Muscle of leg (tissue), 11 donors: ENCODE data around the gene PVR. TPM values are rescaled to one million over a fixed set of nuclear protein-coding genes. Genes with fewer than 3 reads are reported as not detected.
"Not testable (repeated sequence)": the region's sequence is repeated elsewhere in the genome, so short reads cannot be mapped to it uniquely, and the experiment has no call there.

Experiments
- DNase-seq: peaks from one replicate; pipeline ENCODE4 v3.0.0; 2013
- H3K27ac ChIP-seq: one replicate; pipeline ENCODE4 v1.5.1; 2013; ENCODE audit warnings: mild to moderate bottlenecking, low read length, control low read depth
- H3K27me3 ChIP-seq: one replicate; pipeline ENCODE4 v1.6.1; 2013; ENCODE audit warnings: low read length; ENCODE audit not compliant: control insufficient read depth, insufficient read depth
- H3K36me3 ChIP-seq: one replicate; pipeline ENCODE4 v1.6.1; 2013; ENCODE audit warnings: low read length; ENCODE audit not compliant: control insufficient read depth, insufficient read depth
- H3K4me1 ChIP-seq: one replicate; pipeline ENCODE4 v1.6.1; 2013; ENCODE audit warnings: low read length; ENCODE audit not compliant: control insufficient read depth, insufficient read depth
- H3K4me3 ChIP-seq: one replicate; pipeline ENCODE4 v1.5.1; 2013; ENCODE audit warnings: low read length, control low read depth
- H3K9me3 ChIP-seq: replicated peaks from 2 replicates; pipeline ENCODE4 v1.6.1; 2013; ENCODE audit warnings: low read depth, low read length; ENCODE audit not compliant: control insufficient read depth
- WGBS: methylation state at CpG from one replicate; pipeline ENCODE4 v1.1.5; 2013; ENCODE audit warnings: missing lambda C conversion rate; ENCODE audit not compliant: insufficient coverage; 5-methylcytosine and 5-hydroxymethylcytosine counted together
- polyA plus RNA-seq, 8 donors: library from polyadenylated mRNA; unstranded; fragments of 120-200 nt; gene quantifications; one replicate each; pipeline versions ENCODE4 v1.2.1 to v1.2.3, GENCODE V29; 2013; ENCODE audit warnings: inconsistent platforms in 1 of 8, low replicate concordance in 1 of 8; ENCODE audit not compliant: insufficient read length in 8 of 8, insufficient read depth in 1 of 8
- total RNA-seq: library from RNA; stranded (reverse); fragments of 120-200 nt; gene quantifications from one replicate; pipeline ENCODE4 v1.2.4, GENCODE V29; 2013

PVR gene
- total and polyA plus RNA-seq, 9 donors = 18.4 to 25.6 (median 20.3) TPM

DNA sequence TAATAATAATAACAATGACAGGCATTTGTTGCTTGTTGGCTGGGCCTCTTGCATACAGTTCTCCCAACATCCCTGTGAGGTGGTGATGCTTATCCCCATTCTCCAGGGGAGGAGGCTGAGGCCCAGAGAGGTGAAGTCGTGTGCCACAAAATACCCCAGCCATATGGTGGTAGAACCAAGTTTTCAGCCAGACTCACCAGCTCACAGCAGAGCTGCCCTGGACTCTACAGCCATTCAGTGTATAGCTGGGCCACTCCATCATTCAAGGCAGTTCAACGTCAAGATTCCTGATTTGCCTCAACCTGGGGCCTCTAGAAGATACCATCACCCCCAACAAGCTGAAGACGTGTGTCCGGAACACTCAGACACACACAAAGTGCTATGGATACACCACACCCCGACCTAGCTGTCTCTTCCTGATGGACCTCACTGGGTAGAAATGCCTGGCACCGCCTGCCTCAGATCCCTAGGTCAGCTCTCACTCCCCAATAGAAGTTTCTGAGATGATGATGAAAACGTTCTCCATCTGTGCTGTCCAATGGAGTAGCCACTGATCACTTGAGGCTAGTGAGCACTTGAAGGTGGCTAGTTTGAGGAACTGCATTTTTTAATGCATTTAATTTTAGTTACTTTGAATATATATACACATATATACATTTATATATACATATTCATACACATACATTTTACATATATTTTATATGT is 23.3 kb downstream of the PVR start:
- Histone ChIP-seq H3K27me3 (no peaks in the 10 kb centered on the region), H3K4me3 (no peak overlapping the region), H3K4me1 (peaks cover 17% of the 10 kb centered on the region), H3K27ac (no peak overlapping the region), H3K9me3 (no peaks in the 10 kb centered on the region), H3K36me3 (peaks cover 11% of the 10 kb centered on the region)
- DNase-seq = no peak
- 79% methylated on average over 4 of the region's 7 CpGs for WGBS

DNA sequence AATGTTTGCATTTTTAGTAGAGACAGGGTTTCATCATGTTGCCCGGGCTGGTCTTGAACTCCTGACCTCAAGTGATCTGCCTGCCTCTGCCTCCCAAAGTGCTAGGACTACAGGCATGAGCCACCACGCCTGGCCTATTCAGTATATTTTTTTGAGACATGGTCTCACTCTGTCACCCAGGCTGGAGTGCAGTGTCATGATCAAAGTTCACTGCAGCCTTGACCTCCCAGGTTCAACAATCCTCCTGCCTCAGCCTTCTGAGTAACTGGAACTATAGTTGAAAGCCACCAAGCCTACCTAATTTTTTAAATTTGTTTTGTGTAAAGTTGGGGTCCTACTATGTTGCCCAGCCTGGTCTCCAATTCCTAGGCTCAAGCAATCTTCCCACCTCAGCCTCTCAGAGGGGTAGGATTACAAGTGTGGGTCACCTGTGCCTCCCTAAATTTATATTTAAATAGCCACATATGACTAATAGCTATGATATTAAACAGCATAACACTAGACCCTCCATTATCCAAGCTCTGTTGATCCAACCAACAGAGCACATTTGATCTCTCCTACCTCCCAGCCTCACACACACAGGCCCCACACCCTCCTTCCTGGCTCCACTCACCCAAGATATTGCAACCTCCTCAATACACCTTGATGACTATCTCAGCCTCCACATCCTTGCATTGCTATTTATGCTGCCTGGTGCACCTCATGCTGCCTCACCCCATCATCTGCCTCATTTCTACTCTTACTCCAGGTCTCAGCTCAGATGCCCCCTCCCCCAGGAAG is 25.5 kb downstream of the PVR start:
- DNase-seq = no peak
- Histone ChIP-seq H3K9me3 (no peaks in the 10 kb centered on the region), H3K4me1 (no peaks in the 10 kb centered on the region), H3K36me3 (peaks cover 5% of the 10 kb centered on the region), H3K4me3 (no peak overlapping the region), H3K27ac (no peak overlapping the region), H3K27me3 (no peaks in the 10 kb centered on the region)
- WGBS = 94% methylated on average over 2 of the region's 2 CpGs

- not testable (repeated sequence) for DNase-seq
Measured at GRCh38 chr19:44670027-44670426, 26.3 kb downstream of the PVR start.

DNA sequence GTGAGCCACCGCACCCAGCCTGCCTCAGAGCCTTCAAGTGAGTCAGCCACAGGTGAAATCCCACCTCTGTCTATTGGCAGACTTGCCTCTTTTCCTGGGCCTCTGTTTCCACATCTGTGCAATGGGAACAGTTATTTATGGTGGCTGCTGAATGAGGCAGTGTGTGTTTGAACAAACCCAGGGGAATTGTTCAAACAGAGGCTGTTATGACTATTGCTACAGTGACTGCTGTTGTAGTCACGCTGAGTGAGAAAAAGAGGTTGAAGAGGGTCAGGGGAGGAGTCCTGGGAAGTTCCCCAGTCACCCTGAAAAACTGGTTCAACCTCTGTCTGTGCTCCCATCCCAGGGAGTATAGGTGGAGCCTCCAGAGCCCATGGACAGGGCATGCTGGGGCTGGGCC is 27.7 kb downstream of the PVR start, which contains the start of gene CEACAM19:
CEACAM19 (plus strand) TSS at position 83 of the 400 bp plus-strand sequence. CDS start 450 bp downstream, outside the sequence.
- no peaks in the 10 kb centered on the region for H3K4me1 ChIP-seq
- H3K27ac ChIP-seq = no peak within 1 kb of the TSS
- WGBS = 67% methylated on average over 2 of the region's 2 CpGs
- H3K9me3 ChIP-seq = no peaks in the 10 kb centered on the region
- DNase-seq = no peak
- H3K36me3 ChIP-seq = peaks cover 3% of the 10 kb centered on the region
- H3K4me3 ChIP-seq = no peak within 1 kb of the TSS
- no peaks in the 10 kb centered on the region for H3K27me3 ChIP-seq

More at GRCh38 chr19:44670027-44670426, 26.3 kb downstream of the PVR start:
- not testable (repeated sequence) for H3K4me3 ChIP-seq, H3K4me1 ChIP-seq, H3K27ac ChIP-seq, H3K9me3 ChIP-seq, H3K27me3 ChIP-seq, H3K36me3 ChIP-seq
- no CpG with 5 or more reads among the region's 2 CpGs for WGBS

DNA sequence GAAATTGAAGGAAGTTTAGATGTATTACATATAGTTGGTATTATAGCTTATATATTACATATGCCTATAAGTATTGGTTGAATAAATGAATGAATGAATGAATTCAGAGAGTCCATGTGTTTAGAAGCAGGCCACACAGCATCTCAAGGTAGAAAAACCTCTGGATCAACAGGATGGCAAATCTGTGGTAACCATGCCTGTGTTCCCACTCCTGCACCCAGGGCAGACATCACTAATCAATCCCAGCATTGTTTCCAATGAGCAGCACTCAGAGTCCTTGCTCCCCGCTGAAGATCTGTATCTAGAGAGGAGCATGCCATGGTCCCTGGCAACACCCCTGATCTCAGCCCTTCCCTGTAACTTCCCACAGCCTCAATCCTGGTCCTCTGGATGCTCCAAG is 28.5 kb downstream of the PVR start:
- H3K4me3 ChIP-seq = no peak overlapping the region
- no peak overlapping the region for H3K27ac ChIP-seq
- WGBS = 83% methylated on average over 1 of the region's 1 CpG
- no peaks in the 10 kb centered on the region for H3K9me3 ChIP-seq
- no peak for DNase-seq
- no peaks in the 10 kb centered on the region for H3K4me1 ChIP-seq
- peaks cover 3% of the 10 kb centered on the region for H3K36me3 ChIP-seq
- no peaks in the 10 kb centered on the region for H3K27me3 ChIP-seq

GRCh38 chr19:44673510-44673909 is 29.8 kb downstream of the PVR start:
- Histone ChIP-seq H3K4me1 (no peaks in the 10 kb centered on the region), H3K36me3 (peaks cover 3% of the 10 kb centered on the region), H3K9me3 (no peaks in the 10 kb centered on the region), H3K27me3 (no peaks in the 10 kb centered on the region), H3K4me3 (no peak overlapping the region), H3K27ac (no peak overlapping the region)
- no peak for DNase-seq
- 87% methylated on average over 2 of the region's 4 CpGs for WGBS

DNA sequence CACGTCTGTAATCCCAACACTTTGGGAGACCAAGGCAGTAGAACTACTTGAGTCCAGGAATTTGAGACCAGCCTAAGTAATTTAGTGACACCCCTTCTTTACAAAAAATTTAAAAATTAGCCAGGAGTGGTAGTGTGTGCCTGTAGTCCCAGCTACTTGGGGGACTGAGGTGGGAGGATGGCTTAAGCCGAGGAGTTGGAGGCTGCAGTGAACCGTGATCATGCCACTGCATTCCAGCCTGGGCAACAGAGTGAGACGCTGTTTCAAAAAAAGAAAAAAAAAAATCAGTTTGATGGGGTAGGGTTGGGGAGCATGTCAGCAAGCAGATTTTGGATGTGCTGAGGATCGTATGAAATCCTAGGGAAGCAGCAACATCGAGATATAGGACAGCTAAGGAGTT is 31.8 kb downstream of the PVR start:
- no peaks in the 10 kb centered on the region for H3K9me3 ChIP-seq
- WGBS = 84% methylated on average over 5 of the region's 6 CpGs
- no peak overlapping the region for H3K4me3 ChIP-seq
- H3K27ac ChIP-seq = no peak overlapping the region
- no peaks in the 10 kb centered on the region for H3K4me1 ChIP-seq
- H3K27me3 ChIP-seq = no peaks in the 10 kb centered on the region
- DNase-seq = no peak
- peaks cover 6% of the 10 kb centered on the region for H3K36me3 ChIP-seq

DNA sequence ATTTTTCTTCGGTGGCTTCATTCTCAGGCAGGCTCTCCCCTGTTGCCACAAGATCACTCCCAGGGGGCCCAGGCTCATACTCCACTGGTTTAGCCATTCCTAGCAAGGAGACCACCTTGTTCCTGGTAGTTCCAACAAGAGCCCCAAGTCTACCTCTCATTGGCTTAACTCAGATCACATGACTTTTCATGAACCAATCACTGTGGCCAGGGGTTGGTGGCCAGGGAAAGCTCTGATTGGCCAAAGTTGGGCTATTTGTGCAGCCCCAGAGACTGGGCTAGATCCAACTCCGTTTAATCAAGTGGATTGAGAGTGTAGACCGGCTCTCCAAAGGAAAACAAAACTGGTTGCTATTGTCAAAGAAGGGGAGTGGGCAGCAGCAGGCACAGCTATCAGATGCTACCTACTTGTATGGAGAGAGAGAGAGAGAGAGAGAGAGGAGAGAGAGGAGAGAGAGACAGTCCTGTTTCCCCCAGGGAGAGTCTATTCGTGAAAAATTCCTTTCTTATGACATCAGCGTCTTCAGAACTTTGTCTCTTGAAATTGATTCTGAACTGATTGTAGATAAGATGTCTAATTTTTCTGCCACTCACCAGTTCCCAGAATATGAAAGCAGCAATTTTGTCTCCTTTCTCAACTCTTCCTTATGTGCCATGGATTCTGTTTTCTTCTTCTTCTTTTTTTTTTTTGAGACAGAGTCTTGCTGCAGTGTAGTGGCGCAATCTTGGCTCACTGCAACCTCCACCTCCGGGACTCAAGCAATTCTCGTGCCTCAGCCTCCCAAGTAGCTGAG is 33.5 kb downstream of the PVR start:
- H3K4me1 ChIP-seq = no peaks in the 10 kb centered on the region
- H3K27ac ChIP-seq = no peak overlapping the region
- no peak for DNase-seq
- no peaks in the 10 kb centered on the region for H3K27me3 ChIP-seq
- H3K4me3 ChIP-seq = no peak overlapping the region
- H3K36me3 ChIP-seq = peaks cover 11% of the 10 kb centered on the region
- no peaks in the 10 kb centered on the region for H3K9me3 ChIP-seq
- WGBS = 74% methylated on average over 3 of the region's 8 CpGs

- Histone ChIP-seq H3K27me3 (no peaks in the 10 kb centered on the region), H3K36me3 (peaks cover 8% of the 10 kb centered on the region), H3K27ac (no peak overlapping the region), H3K4me1 (no peaks in the 10 kb centered on the region), H3K4me3 (no peak overlapping the region), H3K9me3 (no peaks in the 10 kb centered on the region)
- DNase-seq = no peak
Measured at GRCh38 chr19:44680536-44680935, 36.8 kb downstream of the PVR start.
